GM21381 (cell line): ENCODE results near the gene CFAP410.
"Not testable (repeated sequence)": the region's sequence is repeated elsewhere in the genome, so short reads cannot be mapped to it uniquely, and the experiment has no call there.

Source experiments
- ATAC-seq: cut with Tn5 transposase; IDR thresholded peaks from one replicate; pipeline ENCODE4 v1.9.1; 2021; ENCODE audit warnings: mild to moderate bottlenecking, moderate library complexity; ENCODE audit not compliant: unreplicated experiment

Gene CFAP410

DNA sequence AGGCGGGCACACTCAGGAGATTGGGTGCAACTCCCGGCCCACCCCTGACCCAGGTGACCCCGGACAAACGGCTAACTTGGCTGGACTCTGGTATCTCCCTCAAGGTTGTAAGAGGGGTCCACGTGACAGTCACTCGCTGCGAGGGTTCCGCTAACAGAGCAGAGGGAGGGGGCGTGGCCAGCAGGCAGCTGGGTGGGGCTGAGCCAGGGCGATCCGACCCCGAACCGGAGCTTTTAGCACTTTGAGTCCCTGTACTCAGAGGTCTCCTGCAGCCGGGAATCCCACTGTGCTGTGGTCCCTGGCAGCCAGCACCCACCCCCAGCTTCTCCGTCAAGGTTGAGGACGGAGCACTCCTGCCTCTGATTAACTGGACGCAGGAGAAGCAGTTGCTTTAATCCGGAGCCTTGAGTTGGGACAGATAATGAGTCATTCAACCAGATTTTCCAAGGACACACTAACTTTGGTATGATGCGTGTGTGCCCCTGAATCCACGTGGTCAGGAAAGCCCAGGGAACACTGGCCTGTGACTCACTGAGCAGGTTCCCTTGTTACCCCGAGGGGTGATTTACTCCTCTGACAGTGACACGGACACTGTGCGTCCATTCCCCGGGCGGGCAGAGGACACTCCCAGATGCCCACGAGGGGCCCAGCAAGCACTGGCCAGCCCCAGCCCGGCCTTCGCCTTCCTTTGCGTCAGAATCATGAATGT is 31.0 kb upstream of the CFAP410 start:
- no peak for ATAC-seq

GRCh38 chr21:44368711-44369446 is 29.7 kb upstream of the CFAP410 start:
- no peak for ATAC-seq

GRCh38 chr21:44366586-44367211 is 27.5 kb upstream of the CFAP410 start:
- no peak for ATAC-seq

GRCh38 chr21:44365967-44366585 is 26.9 kb upstream of the CFAP410 start:
- ATAC-seq: no peak

DNA sequence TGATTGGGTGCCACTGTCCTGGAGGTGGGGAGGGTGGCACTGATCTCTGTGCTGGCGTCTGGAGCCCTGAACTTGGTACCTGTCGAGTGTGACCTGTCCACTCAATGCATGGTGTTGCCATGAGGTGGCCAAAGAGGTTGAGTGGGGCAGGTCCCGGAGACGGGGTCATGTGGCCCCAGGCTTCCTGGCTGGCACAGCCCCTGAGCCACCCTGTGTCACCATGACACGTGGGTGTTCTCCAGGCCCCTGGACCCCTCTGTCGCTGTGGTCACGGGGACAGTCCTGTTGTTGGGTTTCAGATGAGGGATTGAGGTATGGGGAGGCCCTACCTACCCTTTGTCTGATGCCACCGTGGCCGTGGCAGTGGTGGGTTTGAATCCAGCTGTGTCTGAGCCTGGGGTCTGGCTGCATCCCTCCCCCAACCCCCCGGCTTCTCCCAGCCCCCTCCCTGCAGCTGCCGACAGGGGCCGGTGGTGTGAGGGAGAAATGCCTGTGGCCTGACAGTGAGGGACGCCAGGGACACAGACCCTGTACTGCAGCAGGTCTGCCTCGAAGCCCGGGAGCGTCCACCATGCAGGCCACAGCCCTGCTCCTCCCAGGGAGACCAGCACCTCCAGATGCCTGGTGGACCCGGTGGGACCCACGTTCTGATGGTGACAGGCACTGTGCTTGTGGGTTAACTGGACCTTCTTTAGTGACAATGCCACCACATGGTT is 26.2 kb upstream of the CFAP410 start:
- ATAC-seq: no peak

DNA sequence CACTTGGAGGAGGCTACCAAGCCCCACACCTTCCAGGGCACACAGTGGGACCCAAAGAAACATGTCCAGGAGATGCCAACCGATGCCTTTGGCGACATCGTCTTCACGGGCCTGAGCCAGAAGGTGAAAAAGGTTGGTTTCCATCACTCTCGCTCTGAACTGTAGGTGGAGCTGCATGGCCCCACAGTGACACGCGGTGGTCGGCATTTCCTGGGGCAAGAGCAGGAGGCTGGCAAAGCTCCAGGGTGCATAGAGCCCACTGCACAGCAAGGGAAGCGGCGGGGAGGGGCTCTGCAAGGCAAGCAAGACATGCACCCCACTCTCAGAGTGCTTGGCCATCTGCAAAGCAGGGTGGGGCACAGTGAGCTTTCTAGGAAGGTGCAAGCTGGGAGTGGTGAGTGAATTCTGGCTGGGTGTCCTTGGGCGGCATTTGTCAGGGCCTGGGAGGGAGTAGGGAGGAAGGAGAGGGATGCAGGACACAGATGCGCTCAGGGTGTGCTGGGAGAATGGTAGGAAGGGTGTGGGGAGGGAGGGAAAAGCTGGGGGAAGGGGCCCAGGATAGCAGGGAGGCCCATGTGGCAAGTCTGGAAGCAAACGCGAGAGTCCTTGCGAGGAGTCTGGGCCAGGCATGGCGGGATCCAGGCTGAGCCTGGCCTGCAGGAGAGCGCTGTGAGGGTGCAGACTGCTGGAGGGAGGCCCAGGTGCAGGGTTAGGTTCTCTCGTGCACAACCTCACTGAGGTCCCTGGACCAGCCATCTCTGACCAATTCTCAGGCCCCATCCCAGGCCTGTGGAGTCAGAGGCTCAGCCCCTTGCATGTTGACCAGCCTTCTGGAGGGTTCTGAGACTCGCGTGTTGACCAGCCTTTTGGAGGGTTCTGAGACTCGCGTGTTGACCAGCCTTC is 25.2 kb upstream of the CFAP410 start:
- no peak for ATAC-seq

- no peak for ATAC-seq
These were observed 24.1 kb upstream of the CFAP410 start for GRCh38 chr21:44363278-44363677.

DNA sequence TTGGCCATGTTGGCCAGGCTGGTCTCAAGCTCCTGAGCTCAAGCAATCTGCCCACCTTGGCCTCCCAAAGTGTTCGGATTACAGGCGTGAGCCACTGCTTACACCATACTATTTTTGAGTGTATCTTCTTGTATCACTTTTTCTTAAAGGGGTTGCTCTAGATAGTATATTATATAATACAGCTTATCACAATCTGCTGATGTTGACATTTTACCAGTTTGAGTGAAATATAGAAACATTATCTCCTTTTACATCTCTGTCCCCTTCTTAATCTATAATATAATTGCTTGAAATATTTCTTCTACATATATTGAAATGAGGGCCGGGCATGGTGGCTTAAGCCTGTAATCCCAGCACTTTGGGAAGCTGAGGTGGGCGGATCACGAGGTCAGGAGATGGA is 22.7 kb upstream of the CFAP410 start:
- not testable (repeated sequence) for ATAC-seq

DNA sequence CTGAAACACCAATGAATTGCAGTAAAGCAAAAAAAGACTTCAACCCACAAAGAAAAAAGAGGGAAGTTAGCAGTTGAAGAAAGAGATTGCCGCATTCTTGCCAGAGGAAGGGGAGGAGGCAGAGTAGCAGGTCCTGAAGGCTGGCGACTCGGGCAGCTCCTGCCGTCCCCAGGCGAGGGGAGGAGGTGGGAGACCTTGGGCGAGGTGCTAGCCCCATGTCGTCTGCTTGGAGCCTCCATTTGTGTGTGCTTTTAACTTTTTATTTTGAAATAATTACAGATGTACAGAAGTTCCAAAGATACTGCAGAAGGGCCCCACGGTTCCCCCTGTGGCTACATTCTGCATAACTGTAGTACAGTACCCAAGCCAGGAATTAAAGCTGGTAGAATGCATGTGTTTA is 21.0 kb upstream of the CFAP410 start:
- no peak for ATAC-seq

DNA sequence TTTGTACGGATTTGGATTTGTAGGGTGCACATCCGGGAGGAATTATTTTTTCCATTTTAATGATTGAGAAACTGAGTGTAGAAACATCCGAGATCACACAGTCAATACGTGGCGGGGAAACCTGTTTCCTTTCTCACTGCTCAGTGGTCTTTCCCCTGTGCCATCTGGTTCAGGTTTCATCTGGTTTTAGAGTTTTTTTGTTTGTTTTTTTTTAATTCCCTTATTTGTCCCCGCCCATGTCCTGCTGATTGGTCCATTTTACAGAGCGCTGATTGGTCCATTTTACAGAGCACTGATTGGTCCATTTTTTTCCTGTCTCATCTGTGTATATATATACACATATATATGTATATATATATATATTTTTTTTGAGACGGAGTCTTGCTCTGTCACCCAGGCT is 20.2 kb upstream of the CFAP410 start:
- ATAC-seq: no peak

- ATAC-seq: no peak
These were observed 18.1 kb upstream of the CFAP410 start for GRCh38 chr21:44357064-44357837.

- no peak for ATAC-seq
These were observed 17.4 kb upstream of the CFAP410 start for GRCh38 chr21:44356636-44357035.

- no peak for ATAC-seq
These were observed 17.0 kb upstream of the CFAP410 start for GRCh38 chr21:44356160-44356559.

- no peak for ATAC-seq
These were observed 15.9 kb upstream of the CFAP410 start for GRCh38 chr21:44354775-44355771.

DNA sequence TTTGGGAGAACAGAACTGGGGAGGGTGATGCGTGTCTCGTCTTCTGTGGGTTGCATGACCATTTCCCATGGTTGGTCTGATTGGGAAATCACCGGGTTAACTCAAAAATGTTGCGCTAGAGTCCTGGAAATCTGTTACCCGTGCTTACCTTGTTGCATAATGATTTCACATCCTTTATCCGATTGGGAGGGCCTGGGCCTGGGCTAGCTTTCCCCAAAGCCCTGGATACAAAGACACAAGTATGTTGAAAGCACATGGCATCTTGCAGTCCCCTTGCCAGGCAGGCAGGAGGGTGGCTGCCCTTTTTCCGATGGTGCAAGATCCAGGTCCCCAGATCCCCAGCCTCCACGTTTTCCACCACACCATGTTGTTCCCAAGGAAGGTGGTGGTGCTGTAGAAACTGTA is 14.8 kb upstream of the CFAP410 start:
- ATAC-seq: no peak

GRCh38 chr21:44353191-44353970 is 14.2 kb upstream of the CFAP410 start, which contains the start of gene TRPM2:
Gene TRPM2 (plus strand): TSS chr21:44353621. CDS start chr21:44353701, 80 bp downstream.
- no peak for ATAC-seq

- no peak for ATAC-seq
These were observed 13.2 kb upstream of the CFAP410 start for GRCh38 chr21:44352253-44352860.
